NCI-H128 (cell line): ENCODE results near the gene DOCK7.
"Not testable (repeated sequence)": the region's sequence is repeated elsewhere in the genome, so short reads cannot be mapped to it uniquely, and the experiment has no call there.

ENCODE experiments used
- DNase-seq: peaks from one replicate; lab custom pipeline; 2025; ENCODE audit not compliant: unreplicated experiment; lab: John Stamatoyannopoulos, UW

Gene DOCK7, protein sequence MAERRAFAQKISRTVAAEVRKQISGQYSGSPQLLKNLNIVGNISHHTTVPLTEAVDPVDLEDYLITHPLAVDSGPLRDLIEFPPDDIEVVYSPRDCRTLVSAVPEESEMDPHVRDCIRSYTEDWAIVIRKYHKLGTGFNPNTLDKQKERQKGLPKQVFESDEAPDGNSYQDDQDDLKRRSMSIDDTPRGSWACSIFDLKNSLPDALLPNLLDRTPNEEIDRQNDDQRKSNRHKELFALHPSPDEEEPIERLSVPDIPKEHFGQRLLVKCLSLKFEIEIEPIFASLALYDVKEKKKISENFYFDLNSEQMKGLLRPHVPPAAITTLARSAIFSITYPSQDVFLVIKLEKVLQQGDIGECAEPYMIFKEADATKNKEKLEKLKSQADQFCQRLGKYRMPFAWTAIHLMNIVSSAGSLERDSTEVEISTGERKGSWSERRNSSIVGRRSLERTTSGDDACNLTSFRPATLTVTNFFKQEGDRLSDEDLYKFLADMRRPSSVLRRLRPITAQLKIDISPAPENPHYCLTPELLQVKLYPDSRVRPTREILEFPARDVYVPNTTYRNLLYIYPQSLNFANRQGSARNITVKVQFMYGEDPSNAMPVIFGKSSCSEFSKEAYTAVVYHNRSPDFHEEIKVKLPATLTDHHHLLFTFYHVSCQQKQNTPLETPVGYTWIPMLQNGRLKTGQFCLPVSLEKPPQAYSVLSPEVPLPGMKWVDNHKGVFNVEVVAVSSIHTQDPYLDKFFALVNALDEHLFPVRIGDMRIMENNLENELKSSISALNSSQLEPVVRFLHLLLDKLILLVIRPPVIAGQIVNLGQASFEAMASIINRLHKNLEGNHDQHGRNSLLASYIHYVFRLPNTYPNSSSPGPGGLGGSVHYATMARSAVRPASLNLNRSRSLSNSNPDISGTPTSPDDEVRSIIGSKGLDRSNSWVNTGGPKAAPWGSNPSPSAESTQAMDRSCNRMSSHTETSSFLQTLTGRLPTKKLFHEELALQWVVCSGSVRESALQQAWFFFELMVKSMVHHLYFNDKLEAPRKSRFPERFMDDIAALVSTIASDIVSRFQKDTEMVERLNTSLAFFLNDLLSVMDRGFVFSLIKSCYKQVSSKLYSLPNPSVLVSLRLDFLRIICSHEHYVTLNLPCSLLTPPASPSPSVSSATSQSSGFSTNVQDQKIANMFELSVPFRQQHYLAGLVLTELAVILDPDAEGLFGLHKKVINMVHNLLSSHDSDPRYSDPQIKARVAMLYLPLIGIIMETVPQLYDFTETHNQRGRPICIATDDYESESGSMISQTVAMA (N-terminal part only)

DNA sequence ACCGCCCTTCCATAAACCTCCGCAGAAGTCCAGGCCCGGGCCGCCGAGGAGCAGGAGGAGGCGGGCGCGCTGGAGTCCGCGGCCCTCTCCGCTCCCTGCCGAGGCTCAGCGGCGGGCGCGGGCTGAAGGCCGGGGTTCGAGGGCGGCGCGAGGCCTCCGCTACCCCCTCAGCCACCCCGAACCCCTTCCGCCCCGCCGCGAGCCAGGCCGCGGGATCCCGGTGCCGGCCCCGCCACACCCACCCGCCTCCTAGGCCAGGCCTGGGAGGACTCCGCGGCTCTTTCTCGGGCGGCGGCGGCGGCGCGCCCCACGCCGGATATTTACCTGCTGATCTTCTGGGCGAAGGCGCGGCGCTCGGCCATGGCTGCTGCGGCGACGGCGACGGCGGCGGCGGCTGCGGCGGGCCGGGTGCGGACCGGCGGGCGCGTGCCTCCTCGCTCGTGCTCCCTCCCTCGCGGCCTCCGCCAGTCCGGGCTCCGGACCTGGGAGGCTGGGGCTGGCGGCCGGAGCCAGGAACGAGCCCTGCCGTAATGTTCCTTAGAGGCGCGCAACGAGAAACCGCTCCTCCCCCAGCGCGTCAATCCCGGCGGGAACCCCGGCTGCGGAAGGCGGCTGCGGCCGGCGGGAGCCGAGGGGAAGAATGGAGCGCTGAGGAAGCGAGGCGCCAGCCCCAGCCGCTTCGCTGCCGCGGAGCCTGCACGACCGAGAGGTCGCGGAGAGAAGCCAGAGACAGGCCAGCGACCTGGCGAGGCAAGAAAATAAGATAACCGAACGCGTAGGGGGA is at the start of gene DOCK7:
Gene DOCK7 (minus strand): TSS at position 484 of the 784 bp plus-strand sequence. CDS start 122 bp downstream, at position 362.
- peak; percentile 53 for DNase-seq

DNA sequence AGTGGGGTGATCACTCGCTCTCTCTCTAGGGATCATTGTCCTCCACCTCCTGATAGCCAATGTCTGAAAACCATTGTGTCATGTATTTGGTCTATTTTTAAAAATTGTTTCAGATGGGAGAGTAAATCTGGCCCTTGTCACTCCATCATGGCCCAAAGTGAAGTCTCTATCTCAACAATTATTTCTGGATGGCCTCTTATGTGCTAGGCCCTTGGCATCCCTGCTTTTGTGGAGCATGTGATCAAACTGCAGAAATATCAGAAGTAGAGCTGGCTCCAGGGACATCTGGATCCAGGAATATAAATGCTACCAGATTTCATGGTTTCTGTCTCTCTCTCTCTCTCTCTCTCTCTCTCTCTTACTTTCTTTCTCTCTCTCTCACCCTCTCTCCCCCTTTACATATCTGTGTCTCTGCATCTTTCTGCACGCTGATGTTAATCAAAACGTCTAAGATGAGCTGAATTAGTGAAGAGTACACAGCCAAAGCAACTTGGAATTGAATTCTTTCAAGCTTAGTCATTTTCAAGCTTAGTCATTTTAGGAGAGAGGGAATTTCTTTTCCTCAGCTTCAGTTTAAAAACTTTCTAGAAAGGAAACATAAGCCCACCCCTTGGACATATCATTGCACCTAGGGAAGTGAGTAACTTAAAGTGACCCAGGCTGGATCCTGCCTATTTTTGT is 47.4 kb upstream of the DOCK7 start:
- no peak for DNase-seq

DNA sequence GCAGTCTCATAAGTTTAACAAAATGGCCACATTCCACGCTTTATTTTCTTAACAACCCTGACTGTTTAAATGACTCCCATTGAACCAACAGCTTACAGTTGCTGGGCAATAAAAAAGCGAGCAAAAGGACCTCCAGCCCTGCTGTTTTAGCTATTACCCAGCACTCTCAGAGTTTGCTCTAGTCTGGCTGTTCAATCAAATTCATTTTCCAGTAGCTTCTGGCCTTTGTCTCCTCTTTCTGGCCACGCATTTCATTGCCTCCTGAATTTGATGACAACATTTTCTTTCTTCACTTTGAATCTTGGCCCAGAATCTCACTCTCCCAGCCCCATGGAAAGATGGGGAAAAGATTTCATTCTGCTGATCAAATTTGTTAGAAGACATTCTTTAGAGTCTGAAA is 44.1 kb upstream of the DOCK7 start:
- DNase-seq: no peak

DNA sequence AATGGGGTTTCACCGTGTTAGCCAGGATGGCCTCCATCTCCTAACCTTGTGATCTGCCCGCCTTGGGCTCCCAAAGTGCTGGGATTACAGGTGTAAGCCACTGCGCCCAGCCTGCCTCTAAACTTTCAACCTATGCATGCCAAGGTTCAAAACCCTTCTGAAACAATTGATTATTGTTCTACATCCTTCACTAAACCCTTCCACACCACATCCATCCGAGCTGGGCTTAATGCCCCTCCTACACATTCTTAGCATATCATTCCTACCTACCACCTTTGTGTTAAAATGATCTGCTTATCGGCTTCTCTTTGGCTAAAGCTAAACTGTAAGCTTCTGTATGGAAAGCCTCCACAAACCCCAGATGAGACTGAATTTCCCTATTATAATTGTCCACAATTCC is 40.8 kb upstream of the DOCK7 start:
- DNase-seq: no peak

DNA sequence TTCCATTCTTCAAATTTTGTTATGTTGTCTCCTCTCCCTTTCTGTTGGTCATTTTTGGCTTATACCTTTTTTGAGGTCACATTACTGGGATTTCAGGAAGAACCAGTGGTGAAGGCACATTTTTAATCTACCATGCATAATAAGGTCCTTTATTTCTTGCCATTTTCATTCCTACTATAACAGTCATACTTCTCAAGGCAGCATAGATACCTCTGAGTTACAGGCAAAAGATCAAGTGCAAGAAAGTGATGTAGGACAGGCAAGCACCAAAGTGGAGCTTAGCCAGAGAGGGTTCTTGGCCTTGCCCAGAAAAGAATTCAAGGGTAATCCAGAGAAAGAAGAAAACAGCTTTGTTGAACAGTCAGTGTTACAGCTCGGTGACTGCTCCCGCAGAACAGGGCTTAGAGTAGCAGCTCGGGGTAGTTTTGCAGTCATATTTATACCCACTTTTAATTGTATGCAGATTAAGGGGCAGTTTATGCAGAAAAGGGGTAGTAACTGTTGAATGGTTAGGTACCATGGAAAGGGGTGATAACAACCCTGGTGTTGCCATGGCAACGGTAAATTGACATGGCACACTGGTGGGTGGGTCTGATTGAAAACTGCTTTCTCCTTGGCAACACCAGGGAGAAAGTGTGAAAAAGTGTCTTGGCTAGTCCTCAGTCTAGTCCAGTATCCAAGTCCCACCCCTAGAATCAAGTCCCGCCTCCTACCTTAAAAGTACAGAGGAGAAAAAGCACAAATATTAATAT is 39.6 kb upstream of the DOCK7 start:
- no peak for DNase-seq

DNA sequence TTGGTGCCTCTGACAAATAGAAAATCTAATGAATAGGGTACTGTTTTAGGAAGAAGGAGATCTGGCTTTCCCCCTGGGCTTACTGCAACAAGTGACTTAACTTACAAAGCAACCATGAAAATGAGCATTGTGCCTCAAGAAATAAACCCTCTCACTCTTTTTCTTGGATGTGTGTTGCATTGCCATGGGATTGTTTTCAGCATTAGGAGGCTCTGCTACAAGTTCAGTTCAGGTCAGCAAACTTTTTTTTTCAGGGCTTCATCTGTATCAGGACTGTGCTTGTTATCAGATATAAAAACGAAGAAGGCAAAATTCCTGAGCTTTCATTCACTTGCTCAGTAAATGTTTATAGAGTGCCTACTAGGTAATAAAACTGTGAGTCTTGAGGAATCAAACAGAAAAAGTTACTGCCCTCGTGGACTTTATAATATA is 37.8 kb upstream of the DOCK7 start:
- DNase-seq: no peak

DNA sequence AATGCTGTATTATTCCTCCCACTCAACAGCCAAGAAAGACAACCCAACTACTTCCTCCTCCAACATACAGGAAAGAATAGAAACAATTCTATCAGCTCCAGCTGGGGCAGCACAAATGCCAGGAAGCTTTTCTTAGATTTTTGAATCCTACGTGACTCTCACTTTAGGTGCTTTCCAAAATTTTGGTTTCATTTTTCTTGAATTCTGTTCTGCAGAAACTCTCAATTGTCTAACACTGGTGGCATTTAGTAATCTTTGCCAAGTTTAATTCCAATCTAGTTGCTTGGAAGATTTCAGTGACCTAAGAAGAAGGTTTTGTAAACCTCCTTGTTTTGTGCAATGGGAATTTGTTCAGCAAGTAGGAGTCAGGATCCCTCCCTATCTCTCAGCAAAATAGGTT is 37.1 kb upstream of the DOCK7 start:
- DNase-seq: no peak

DNA sequence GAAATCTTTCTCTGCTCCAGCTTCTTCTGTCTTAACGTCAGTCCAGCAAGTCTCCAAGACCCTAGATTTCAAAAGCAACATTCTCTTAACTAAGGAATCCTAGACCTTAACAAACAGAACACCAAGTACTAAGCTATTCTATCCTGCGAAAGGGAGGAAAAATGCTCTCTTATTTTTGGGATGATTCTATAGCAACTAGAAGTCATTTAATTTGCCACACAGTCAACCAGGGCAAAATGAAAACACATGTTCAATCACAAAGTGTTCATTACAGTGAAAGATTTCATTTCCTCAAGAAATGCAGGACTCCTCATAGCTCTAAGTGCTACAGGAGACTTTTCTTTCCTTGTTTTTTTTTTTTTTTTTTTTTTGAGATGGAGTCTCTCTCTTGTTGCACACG is 36.2 kb upstream of the DOCK7 start:
- DNase-seq: no peak

DNA sequence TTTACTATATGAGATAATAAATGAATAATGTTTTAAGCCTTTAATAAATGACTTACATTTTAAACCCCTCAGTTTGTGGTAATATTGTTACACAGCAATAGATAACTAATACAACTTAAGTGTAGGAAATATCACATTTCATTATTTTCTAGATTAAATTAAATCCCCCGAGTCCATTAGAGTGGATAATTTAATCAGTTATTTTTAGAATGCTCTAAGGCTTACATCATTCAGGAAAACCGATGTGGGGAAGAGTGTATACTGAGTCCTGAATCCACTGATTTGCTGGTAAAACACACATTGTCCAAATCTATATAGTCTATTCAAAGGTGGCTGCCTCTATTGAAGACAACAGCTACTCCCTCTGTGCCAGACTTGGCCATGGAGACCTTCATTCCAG is 35.7 kb upstream of the DOCK7 start:
- no peak for DNase-seq

DNA sequence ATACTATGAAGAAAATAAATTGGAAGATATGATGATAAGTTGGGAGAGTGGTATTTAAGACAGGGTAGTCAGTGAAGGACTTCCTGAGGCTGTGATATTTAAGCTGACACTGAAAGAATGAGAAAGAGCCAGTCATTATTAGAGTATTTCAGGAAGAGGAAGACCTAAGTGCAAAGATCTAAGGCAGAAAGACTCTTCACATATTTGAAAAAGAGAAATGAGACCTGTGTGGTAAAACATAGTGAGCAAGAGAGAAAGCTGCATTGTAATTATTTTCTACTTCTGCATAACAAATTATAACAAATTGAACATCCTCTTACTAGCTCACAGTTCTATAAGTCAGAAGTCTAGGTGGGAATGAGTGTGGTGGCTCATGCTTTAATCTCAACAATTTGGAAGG is 34.6 kb upstream of the DOCK7 start:
- DNase-seq: no peak

DNA sequence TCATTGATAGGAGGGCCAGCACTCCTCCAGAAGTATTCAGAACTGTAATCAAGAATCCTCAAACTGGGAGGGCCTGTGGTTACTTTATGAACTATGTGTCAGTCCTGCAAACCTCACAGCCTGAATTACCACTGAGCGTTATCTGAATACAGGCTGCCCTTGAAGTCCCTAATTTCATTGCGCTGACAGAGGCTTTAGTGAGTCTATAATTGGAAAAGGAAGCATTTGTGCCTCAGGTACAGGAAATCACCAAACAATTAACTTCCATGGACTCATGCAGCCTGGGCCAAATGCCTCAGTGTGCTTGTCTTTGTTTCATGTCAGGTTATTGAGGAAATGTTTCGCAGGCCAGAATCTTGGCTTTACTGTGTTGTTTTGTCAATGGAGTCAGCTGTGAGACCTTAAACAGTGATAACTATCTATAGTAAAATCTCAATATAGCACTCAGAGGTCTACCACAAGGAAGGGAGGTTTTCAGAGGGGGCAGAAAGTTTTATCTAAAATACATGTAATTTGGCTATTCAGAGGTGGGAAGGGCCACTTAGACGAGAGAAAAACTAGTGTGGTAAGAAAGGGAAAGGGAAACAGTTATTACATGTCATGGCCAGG is 32.9 kb upstream of the DOCK7 start:
- no peak for DNase-seq

DNA sequence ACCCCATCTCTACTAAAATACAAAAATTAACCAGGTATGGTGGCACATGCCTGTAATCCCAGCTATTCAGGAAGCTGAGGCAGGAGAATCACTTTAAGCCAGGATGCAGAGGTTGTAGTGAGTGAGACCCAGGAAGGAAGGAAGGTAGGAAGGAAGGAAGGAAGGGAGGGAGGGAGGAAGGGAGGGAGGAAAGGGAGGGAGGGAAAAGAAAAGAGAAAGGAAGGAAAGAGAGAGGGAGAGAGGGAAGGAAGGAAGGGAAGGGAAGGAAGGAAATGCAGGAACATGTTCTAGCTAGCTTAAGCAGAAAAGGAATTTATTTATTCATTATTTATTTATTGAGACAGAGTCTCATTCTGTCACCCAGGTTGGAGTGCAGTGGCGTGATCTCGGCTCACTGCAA is 30.2 kb upstream of the DOCK7 start:
- not testable (repeated sequence) for DNase-seq

DNA sequence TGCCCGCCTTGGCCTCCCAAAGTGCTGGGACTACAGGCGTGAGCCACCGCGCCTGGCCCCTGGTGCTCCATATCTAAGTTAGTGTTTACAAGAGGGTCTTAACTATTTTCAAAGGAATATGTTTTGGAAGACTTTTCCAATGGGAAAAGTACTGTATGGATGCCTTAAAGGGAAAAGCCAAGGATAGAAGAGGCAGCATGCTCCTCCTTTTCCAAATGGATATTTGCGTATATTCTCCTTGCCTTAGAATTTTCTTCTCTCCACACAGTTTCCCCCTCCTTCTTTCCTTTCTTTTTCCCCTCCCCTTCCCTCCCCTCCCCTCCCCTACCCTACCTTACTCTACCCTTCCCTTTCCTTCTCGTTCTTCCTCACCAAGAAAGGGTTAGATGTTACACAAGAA is 29.3 kb upstream of the DOCK7 start:
- DNase-seq: no peak

DNA sequence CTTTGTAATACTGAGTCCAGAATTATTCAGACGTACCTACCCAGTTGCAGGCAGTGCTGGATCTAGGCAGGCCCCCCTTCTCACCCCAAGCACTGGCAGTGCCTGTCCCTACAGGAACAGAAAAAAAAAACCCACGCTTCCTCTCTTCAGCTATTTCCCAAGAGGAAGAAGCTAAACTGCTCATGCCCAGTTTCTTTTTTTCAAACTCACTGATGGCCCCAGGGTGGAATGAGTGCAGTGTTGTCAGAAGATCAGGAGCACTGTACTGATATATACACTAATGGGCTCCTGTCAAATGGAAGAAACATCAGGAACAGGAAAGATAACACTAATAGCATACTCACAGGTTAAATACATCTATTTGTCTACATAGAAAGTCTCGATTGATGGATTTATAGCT is 28.2 kb upstream of the DOCK7 start:
- DNase-seq: no peak

DNA sequence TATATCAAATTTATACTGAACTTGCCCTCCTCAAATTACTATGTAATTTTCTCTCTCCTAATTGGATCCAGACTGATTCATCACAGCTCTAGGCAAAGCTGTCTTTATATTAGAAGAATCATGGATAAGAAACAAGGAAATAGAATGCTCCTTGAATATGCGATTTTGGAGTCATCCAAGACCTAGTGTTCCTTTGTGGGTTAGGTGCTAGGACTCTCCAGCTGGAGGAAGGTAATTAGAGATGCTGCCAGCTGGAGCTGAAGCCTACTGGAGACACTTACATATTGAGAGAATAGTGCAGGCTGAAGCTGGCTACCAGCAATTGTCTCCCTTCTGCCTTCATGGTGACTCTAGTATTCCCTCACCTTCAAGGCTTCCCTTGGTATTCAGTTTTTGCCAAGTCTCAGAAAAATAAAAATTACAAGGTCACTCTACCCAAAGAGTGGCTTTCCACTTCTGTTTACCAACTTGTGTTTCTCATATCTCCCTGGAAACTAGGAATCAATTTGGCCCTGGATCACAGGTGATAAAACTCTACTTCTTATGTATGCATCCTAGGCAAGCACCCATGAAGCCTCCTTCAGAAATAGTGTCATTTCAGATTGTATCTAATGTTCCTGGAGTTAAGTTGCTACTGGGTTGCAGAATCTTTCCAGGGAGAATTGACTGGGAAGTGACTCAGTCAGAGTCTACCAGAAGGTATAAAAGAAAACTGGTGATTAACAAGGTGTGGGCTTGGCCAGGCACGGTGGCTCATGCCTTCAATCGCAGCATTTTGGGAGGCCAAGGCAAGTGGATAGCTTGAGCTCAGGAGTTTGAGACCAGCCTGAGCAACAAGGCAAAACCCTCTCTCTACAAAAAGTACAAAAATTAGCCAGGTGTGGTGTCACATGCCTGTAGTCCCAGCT is 24.4 kb upstream of the DOCK7 start:
- no peak for DNase-seq

DNA sequence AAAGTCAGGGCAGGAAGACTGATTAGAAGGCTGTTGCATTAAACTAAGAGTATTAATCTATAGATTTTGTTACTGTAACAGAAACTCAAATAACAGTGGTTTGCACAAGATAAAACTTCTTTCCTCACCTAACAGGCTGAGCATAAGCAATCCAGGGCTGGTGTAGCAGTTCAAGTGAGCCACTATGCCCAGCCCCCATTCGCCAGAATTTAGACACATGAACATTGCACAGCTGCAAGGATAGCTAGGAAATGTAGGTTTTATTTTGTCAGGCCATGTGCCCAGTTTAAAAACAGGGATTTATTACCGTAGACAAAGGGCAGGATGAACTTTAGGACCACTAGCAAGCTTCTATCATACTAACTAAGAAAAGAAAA is 19.5 kb upstream of the DOCK7 start:
- DNase-seq: no peak

DNA sequence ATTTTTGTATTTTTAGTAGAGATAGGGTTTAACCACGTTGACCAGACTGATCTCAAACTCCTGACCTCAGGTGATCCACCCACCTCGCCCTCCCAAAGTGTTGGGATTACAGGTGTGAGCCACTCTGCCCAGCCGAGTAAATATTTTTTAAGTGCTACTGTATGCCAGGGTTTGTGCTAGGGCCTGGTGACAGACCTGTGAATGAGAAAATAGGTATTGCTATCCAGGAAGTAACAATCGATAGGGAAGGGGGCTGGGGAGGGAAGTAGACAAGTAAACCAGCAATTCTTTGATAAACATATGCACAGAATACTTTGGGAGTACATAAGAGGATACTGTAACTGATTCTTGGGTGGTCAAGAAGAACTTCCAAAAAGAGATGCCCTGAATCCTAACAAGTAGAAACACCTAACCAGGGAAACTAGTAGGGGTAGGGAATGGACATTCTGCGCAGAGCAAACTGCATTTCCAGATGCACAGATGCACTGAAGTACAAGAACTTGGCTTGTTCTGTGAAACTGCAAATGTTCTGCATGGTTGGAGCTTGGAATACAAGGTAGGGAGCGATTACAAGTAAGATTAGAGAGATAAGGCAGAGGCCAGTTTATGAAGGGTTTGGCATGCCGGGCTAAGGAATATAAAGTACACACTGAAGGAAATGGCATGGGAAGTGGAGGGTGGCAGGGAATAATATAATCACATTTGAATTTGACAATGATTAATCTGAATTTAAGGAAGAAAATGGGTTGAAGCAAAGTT is 19.0 kb upstream of the DOCK7 start:
- DNase-seq: no peak
